Measurements from ENCODE around the gene NSUN7.

DNA sequence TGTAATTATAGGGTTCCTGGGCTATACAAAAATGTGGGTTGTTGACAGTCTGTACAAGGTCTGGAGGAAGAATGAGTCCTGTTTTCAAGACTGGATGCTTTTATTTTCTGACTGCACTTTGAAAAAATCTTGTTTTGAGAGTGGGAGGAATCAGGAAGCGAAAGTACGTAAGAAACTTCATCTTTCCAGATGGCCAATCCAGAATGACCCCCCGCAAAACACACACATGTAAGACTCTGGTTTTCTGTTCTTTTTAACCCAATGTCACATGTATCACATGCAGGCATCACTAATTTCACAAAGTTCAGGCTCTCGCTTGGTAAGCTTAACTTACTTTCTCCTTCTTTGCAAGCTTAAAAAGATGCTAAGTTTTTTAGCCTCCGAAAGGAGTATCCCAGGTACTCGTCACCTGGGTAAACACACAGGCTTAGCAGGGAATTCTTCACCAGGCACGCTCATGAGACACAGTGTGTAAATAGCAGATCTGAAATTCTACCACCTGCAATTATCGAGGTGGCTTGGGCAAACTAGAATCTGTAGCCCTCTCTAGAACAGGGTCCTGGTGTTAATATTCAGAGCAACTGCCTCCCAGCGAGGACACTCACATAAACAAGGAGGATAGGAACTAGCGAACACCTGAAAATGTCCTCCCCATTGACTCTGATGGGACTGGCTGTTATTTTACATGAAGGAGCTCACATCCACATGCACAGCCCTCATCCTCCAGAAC is 90.7 kb downstream of the NSUN7 start:
- TF ChIP-seq HNF4G (IDR thresholded peaks at IDR 0.05) = no peak
- TF ChIP-seq, protein P1, sequence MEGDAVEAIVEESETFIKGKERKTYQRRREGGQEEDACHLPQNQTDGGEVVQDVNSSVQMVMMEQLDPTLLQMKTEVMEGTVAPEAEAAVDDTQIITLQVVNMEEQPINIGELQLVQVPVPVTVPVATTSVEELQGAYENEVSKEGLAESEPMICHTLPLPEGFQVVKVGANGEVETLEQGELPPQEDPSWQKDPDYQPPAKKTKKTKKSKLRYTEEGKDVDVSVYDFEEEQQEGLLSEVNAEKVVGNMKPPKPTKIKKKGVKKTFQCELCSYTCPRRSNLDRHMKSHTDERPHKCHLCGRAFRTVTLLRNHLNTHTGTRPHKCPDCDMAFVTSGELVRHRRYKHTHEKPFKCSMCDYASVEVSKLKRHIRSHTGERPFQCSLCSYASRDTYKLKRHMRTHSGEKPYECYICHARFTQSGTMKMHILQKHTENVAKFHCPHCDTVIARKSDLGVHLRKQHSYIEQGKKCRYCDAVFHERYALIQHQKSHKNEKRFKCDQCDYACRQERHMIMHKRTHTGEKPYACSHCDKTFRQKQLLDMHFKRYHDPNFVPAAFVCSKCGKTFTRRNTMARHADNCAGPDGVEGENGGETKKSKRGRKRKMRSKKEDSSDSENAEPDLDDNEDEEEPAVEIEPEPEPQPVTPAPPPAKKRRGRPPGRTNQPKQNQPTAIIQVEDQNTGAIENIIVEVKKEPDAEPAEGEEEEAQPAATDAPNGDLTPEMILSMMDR (IDR thresholded peaks at IDR 0.05; ENCODE audit: low read depth, low read length, missing input control) = no peak
- TF ChIP-seq, protein P2, sequence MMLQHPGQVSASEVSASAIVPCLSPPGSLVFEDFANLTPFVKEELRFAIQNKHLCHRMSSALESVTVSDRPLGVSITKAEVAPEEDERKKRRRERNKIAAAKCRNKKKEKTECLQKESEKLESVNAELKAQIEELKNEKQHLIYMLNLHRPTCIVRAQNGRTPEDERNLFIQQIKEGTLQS (IDR thresholded peaks at IDR 0.05) = no peak
